HG02678 (cell line): Measurements from ENCODE around the gene SBK3.

Experiments used
- ATAC-seq: cut with Tn5 transposase; IDR thresholded peaks from one replicate; pipeline ENCODE4 v1.9.1; 2021; ENCODE audit warnings: mild to moderate bottlenecking, moderate library complexity; ENCODE audit not compliant: unreplicated experiment

The SBK3 gene

DNA sequence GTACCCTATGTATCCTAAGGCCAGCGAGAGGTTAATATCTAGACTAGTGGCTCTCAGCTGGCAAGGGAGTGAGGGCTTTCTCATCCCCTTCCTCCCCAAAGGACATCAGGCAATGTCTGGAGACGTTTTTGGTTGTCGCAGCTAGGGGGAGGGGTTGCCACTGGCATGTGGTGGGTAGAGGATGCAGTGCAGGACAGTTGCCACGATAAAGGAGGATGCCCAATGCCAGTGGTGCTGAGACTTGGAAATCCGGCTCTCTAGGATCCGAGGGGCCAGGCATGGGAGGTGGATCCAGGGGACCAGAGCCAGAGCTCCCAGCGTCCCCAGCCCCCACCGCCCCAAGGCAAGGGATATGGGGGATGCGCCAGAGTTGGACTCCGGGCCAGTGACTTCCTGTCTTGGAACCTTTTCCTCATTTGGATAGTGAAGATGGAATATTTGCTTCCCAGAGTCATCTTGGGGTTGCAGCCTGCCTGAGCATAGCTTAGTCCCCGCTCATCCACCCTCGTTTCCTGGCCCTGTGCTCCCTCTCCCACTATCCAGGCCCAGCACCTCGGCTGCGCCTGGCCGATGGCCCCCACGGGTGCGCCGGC is 52.2 kb downstream of the SBK3 start:
- no peak for ATAC-seq

DNA sequence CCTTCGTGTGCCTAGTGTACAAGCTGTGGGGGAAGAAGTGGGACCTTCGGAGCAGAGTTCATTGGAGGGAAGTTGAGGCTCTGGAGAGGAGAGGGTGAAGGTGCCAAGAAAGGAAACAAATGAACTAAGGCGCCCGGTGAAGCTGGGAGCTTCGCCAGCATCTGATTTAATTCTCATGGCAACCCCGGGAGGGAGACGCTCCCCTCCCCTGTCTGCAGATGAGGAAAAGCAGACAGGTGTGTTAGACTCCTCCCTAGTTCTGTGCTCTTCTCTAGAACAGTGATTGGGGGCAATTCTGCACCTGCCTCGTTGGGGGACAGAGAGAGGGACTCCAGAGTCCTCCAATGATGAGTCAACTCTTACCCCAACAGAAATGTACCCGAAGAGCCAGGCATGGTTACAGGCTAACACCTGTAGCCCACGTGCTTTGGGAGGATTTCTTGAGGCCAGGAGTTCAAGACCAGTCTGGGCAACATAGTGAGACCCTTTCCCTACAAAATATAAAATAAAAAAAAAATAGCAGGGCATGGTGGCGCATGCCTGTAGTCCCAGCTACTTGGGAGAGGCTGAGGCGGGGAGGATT is 52.9 kb downstream of the SBK3 start:
- ATAC-seq = no peak

GRCh38 chr19:55491546-55492360 is 53.6 kb downstream of the SBK3 start:
- ATAC-seq = no peak
